ENCODE measurements around the gene HNRNPLL.

Gene HNRNPLL

GRCh38 chr2:38636069-38636468, 33.3 kb upstream of the HNRNPLL start:
- no peak for TF ChIP-seq CTCF (IDR thresholded peaks at IDR 0.05)
- DNase-seq (ENCODE audit: low spot score): no peak
- H3K27ac ChIP-seq: no peak overlapping the region
- H3K4me3 ChIP-seq: no peak overlapping the region

- Histone ChIP-seq H3K4me3 (no peak overlapping the region), H3K27ac (no peak overlapping the region)
- no peak for TF ChIP-seq CTCF (IDR thresholded peaks at IDR 0.05)
- no peak for DNase-seq (ENCODE audit: low spot score)
These were observed 32.4 kb upstream of the HNRNPLL start for GRCh38 chr2:38635139-38635538.

- no peak overlapping the region for H3K4me3 ChIP-seq
- DNase-seq (ENCODE audit: low spot score): no peak
- H3K27ac ChIP-seq: no peak overlapping the region
- TF ChIP-seq CTCF (IDR thresholded peaks at IDR 0.05): no peak
These were observed 32.0 kb upstream of the HNRNPLL start for GRCh38 chr2:38634684-38635083.

- no peak for DNase-seq (ENCODE audit: low spot score)
- no peak for TF ChIP-seq CTCF (IDR thresholded peaks at IDR 0.05)
- Histone ChIP-seq H3K27ac (no peak overlapping the region), H3K4me3 (no peak overlapping the region)
These were observed 31.2 kb upstream of the HNRNPLL start for GRCh38 chr2:38633895-38634294.

GRCh38 chr2:38632980-38633379, 30.3 kb upstream of the HNRNPLL start:
- no peak for DNase-seq (ENCODE audit: low spot score)
- TF ChIP-seq CTCF (IDR thresholded peaks at IDR 0.05): no peak
- Histone ChIP-seq H3K27ac (no peak overlapping the region), H3K4me3 (no peak overlapping the region)

GRCh38 chr2:38631976-38632375, 29.2 kb upstream of the HNRNPLL start:
- Histone ChIP-seq H3K4me3 (no peak overlapping the region), H3K27ac (no peak overlapping the region)
- DNase-seq (ENCODE audit: low spot score): no peak
- TF ChIP-seq CTCF (IDR thresholded peaks at IDR 0.05): no peak

GRCh38 chr2:38629684-38630083, 27.0 kb upstream of the HNRNPLL start:
- no peak overlapping the region for H3K4me3 ChIP-seq
- no peak overlapping the region for H3K27ac ChIP-seq
- DNase-seq (ENCODE audit: low spot score): no peak
- TF ChIP-seq CTCF (IDR thresholded peaks at IDR 0.05): no peak
